Activated T-cell treated with anti-CD3 and anti-CD28 coated beads for 48 hours (primary cell): ENCODE measurements around the gene TPGS2.
"Not testable (repeated sequence)": the region's sequence is repeated elsewhere in the genome, so short reads cannot be mapped to it uniquely, and the experiment has no call there.

ENCODE experiments used
- DNase-seq: peaks from one replicate; pipeline ENCODE4 v3.0.0-alpha.2; 2020; ENCODE audit warnings: low read depth

The TPGS2 gene

DNA sequence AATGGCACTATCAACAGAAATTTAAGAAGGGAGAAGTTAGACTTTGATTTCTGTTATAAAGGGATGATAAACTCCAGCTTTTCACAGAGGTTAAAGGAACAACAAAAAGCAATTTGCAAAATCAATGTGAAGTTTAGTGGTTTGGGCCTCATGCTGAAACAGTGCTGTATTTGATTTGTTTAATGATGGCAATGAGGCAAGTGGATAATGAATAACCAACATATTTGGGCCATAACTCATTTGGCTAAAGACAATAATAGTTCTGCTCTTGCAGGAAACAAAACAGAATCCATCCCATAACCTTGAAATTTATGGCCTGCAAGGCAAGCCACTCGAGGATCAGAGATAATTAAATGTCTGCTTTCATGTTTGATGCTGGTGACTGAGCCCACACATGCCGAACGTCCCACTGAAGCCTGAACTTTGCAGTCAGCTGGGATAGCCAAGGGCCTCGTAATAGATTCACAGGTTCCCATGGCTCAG lies 56.5 kb downstream of the TPGS2 start:
- no peak for DNase-seq

DNA sequence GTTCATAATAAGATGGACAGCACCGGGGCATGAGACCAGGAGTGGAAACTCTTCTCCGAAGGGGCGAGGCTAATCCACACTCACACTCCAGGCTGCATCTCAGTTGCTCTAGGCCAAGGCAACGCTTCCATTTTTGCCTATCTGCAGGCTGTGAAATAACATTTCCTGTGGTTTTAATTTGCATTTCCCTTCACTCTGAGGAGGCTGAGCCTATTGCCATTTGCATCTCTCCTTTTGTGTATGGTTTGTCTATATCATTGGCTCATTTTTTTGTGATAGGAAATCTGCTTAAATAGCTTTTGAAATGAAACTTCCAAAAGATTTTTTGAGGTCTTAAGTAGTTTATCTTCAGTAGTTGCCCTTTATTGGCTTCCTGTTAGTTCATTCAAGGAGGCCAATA lies 57.6 kb downstream of the TPGS2 start:
- no peak for DNase-seq

DNA sequence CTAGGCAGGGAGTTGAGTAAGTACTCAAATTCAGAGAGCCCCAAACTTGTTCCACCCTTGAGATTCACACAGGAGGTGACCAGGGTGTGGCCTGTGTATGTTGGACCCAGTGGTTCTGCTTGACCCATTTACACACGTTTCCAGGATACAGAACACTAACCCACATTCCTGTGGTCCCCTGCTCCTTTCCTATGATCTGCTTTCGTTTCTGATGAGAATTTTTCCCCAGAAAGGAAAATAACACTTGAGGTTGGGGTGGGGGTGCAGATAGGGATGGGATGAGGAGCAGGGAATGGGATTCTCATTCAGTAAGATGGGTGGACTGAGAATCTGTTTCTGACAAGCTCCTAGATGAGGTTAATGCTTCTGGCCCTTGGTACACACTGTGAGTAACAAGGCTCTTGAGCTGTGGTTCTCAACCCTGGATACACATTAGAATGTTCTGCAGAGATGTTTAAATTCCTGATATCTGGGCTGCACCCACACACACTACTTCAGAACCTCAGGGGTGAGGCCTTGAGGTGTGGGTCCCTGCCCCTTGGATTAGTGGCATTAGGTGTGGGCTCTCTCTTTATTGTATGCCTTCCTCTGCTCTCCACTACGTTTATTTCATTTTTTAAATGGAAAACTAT lies 58.4 kb downstream of the TPGS2 start:
- no peak for DNase-seq

DNA sequence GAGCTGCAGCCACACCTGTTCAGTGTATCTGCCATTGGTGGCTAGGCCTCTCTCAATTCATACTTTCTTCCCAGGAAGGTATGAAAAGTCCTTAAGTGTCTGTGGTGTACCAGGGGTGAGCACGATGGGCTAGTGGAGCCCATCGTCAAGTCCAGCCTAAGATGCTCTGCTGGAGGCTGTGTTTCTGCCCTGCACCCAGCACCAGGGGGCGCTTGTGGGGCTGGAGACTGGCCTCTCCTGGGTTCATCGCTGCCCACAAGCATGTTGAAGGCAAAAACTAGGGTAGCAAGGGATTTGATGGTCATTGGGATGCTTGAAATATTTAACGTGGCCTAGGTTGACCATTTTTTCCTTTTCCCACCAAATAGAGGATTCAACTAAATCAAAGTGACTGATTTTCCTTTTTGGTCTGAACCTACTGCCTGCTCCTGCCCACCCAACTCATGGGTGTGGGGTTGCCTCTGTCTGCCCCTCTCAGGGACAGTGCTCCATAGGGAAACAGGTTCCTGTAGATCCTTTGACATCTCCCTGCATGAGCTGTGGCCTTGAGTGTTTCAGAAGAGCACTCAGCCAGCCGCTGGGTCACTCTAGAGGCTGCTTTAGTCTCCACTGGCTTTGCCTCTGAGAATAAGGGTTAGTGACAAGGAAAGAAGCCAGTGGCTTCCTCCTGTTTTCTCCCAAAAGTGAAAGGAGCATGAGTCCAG lies 59.0 kb downstream of the TPGS2 start:
- DNase-seq, result no peak

- DNase-seq, result no peak
Measured at GRCh38 chr18:36769172-36769571, 59.6 kb downstream of the TPGS2 start.

- DNase-seq, result no peak
Measured at GRCh38 chr18:36766836-36767235, 62.0 kb downstream of the TPGS2 start.

DNA sequence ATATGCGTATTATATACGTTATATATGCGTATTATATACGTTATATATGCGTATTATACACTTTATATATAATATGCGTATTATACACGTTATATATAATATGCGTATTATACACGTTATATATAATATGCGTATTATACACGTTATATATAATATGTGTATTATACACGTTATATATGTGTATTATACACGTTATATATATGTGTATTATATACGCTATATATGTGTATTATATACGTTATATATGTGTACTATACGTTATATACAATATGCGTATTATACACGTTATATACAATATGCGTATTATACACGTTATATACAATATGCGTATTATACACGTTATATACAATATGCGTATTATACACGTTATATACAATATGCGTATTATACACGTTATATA lies 65.8 kb downstream of the TPGS2 start:
- not testable (repeated sequence) for DNase-seq

DNA sequence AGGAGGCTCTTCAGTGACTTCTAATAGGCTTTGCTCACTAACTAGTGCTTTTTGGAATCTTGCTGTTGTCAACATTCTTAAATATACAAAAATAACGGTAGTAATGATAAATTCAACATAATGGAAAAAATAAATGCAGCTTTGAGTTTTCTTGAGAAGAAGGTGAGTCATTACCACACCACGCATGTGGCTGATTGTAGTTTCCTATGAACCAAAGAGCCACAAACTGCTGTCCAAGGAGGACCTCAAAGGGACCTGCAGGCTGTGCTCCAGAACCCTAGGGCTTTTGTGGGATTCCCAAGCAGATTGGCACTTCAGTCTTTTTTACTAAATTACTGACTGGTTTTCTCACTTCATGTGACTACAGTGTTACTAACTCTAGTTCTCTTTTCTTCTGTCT lies 66.7 kb downstream of the TPGS2 start:
- no peak for DNase-seq

- DNase-seq, result no peak
Measured at GRCh38 chr18:36761186-36761698, 67.6 kb downstream of the TPGS2 start.

- no peak for DNase-seq
Measured at GRCh38 chr18:36760598-36760997, 68.2 kb downstream of the TPGS2 start.

DNA sequence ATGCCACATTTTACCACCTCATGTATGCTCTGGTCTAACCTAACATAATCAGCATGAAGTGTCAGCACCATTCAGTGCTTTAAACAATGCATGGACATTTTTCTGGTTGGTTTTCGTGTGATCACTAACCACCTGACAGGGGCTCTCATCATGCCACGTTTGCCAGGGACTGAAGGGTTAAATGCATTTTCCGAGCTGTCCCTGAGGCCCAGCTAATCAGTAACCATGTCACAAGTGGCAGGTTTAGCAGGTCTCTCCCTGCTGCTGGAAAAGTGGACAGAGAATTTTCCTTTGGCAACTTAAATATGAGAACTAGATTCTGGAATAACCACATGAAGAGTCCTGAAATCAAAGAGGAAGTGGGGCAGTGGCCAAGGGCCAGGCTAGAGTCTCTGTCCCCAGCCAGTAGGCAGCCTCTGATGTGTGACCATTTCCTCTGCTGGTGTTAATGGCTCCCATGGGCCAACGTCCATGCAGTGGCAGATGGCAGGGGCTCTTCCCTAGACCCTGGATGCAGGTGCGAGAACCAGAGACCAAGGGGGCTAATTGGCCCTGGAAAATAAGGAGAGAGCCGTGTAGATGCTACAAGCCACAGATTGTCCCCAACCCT lies 69.5 kb downstream of the TPGS2 start:
- DNase-seq, result no peak

- no peak for DNase-seq
Measured at GRCh38 chr18:36758623-36759022, 70.2 kb downstream of the TPGS2 start.

- no peak for DNase-seq
Measured at GRCh38 chr18:36757991-36758390, 70.8 kb downstream of the TPGS2 start.

DNA sequence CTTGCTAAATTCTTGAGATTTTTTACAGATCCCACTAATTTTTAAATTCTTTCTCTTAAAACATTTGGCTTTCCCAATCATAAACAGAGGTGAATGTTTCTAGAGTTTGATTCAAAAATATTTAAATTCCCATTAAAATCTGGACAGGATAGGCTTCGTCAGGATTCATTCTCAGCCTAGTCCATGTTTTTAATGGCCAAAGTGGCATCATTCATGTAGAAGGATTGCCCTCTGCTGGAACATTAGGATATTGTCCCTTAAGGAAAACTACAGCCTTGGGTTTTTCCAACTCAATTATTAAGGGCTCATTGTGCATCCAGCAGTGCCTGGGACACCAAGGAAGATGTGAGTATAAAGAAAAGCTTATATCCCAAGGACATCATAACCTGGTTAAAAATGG lies 71.7 kb downstream of the TPGS2 start:
- no peak for DNase-seq

DNA sequence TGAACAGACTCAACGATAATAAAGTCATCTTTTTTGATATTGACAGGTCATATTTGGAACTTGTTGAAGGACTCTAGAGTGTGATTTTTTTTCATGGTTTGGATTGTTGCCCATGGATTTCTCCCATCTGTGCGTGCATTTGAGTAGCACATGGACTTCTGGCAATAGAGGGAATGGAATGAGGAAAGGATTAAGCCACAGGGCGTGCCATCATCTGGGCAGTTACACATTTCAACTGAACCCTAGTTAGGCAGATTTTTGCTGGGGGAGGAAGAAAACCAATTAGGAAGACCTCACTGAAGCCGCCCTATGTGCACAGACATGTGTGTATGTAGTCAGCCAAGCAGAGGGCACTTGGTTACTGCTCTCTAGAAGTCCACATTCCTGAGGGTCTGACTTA lies 72.6 kb downstream of the TPGS2 start:
- no peak for DNase-seq

GRCh38 chr18:36752929-36753865 lies 75.6 kb downstream of the TPGS2 start:
- DNase-seq, result no peak

- no peak for DNase-seq
Measured at GRCh38 chr18:36745219-36745975, 83.4 kb downstream of the TPGS2 start.

DNA sequence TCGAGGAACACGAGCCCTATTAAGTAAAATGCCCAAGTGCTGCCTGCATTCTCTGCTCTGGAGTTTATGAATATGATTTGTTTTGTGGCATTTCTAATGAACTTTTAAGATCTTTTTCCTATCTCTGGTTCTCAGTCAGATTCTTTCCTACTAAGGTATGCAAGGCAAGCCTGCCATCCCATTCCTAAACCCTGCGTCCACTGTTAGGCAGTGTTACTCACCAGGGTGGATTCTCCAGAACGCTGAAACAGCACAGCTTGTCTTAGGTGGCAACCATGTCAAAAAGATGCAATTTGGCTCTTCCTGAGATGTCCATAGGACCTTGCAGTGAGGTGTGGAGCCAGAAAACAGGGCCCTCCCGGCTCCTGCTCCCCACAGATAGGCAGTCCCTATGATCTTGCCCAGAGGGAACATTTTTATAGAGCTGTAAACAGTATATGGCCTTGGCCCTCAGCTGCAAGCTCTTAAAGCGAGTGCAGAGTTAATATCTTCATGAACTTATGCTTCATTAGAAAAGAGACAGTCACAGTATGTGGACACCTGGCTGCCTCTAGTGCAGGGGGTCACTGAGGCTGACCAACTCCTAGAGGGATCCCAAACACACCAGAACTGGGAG lies 84.4 kb downstream of the TPGS2 start:
- no peak for DNase-seq
